RCC 7860 (cell line): ENCODE measurements around the gene NEDD9.

ENCODE experiments used
- DNase-seq: peaks from one replicate; pipeline ENCODE4 v3.0.0-alpha.2; 2015; ENCODE audit warnings: low spot score
- FAIRE-seq: peaks from 2 replicates; lab custom pipeline; 2012; peaks lifted over from hg19 to GRCh38; lab: Jason Lieb, UNC

Gene NEDD9

DNA sequence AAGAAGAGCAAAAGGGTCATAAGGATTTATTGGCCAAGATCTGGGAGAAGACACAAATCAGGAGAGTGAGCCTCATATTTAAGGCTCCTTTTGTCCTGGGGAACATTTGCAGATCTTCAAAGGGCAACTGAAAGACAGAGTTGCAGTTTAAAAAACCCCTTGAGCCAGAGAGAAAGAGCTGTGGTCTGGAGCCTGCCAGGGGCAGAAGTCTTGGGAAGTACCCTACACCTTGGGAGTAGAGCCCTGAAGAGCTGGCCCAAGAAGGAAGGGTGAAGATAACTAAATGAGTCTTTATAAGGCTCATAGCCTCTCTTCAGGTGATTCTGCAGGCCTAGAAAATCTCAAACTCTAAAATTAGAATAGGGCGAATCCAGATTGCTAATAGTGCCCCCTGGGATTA, 81.0 kb downstream of the NEDD9 start:
- DNase-seq (no peak), FAIRE-seq (no peak)

DNA sequence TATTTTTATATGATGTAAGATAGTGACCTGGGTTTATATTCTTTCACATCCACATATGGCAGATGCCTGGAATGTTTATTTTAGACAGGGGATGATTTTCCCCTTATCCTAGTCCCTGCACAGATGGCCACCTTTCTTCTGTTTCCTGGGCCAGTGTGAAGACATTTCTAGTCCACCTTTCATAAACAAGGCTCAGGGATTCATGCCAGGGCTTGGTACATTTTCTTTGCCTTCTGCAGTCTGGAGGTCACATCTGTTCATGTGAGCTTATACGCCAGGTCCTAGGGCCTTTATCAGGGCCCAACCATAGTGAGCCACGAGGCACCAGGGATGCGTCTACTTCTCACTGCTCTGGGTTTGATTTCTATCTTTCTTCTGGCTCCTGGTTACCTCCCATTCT, 82.9 kb downstream of the NEDD9 start:
- FAIRE-seq (no peak), DNase-seq (no peak)

DNA sequence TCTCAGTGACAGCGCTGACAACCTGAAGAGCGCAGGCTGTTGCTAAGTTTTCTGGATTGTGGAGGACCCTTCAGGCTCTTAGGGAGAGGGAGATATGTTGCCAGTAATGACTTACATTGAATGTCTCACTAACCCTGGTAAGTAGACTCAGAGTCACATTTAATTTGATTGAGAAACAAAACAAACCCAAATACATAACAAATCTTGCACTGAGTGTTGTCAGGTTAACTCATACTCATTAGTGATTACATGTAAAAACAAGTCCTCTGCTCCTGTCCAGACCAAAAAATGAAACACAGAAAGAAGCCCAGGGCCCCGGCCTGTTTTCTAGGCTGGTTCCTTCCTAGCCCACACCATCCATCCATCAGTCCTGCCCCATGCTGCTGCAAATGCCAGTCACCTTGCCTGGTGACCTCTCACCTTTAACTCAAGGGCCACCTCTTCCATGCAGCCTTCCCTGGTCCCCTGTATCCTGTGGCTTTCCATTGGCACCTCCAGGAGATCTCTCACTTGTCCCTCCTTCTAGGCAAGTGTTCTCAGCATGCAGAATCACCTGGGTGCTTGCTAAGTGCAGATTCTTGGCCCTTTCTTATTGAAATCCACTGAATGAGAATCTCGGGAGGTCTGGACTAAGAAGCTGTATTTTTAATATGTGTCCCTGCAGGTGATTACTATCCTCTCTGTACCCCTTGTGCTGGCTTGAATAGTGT, 86.2 kb downstream of the NEDD9 start:
- FAIRE-seq (no peak), DNase-seq (no peak)

DNA sequence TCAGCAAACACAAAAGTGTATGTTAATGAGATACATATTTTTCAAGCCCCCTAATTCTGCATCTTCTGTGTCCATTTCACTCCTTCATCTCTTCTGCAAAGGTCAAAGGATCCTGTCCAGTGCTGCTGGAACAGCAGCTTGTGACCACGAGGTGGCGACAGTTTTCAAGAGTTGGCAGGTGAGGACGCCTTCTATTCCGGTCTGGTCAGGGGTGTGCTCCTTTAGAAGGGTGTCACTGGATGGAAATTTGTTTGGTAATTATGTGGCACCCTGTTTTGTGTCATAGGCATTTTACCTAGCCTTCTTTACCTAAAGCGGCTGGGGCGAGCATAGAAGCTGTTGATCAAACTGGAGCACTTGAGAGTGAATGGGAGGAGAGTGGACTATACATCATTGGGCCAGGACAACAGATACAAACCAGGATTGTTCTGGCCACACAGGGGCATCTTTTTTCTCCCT, 88.0 kb downstream of the NEDD9 start:
- peak; percentile 42 for FAIRE-seq
- DNase-seq: peak; percentile 53

DNA sequence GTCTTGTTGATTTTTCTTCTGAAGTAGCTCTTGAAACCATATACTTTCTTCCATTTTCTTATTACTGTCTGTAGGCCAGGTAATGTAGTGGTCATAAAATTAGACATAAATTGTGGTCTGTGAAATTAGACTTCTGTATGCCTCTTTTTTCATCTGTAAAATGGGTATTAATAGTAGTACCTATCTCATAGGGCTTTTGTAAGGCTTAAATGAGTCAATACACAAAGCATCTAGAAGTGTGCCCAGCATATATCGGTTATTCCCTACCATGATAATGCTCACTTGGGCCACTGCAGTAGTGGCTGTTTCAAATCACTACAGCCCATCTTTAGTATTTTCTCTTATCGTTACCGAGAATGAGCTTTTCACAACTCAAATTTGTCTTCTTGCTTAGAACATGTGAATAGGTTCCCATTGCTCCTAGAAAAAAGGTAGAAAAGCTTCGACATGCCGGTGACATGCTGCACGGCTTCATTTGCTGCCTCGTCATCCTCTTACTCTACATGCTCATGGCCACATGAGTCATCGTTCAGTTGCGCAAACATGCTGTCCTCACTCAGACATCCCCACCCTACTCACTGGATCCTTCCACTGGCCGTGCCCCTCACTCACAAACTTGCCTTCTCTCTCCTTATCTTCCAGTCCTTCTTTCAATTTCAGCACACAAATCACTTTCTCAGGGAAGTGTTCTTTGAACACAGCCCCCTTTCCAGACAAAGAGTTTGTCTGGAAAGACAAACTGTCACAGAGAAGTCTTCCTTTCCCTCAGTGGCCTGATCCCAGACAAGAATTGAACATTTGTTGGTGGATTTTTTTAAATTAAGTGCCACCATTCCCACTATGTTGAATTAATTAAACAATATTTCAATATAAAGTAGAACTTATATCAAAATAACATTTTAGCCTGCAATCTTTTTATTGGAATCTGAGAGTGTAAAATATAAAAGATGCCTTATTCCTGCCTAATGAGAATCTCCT, 88.8 kb downstream of the NEDD9 start:
- DNase-seq (peak; percentile 79), FAIRE-seq (peak; percentile 38)

DNA sequence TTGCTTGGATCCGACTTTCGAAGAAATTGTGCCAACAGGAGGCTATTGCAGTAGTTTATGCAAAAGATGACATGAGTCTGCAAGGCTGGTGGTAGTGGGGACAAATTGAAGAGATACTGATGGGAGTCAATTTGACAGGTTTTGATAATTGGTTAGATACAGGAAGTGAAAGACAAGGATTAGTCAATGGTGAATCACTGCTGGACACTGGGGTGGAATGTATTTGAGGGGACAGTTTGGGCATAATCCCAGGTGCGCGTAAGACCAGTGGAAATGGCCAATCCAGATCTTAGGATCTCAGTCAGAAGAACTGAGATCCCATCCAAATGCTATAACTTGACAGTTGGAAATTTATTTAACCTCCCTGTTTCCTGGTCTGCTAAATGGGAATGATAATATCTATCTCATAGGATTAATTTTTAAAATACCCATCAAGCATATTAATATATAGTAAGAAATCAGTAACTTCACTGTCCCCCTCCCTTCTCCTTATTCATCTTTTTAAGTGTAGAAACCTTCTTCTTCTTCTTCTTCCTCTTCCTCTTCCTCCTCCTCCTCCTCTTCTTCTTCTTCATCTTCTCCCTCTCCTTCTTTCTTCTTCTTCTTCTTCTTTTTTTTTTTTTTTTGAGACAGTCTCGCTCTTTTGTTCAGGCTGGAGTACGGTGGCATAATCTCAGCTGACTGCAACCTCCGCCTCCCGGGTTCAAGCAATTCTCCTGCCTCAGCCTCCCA, 90.0 kb downstream of the NEDD9 start:
- FAIRE-seq: no peak
- no peak for DNase-seq

DNA sequence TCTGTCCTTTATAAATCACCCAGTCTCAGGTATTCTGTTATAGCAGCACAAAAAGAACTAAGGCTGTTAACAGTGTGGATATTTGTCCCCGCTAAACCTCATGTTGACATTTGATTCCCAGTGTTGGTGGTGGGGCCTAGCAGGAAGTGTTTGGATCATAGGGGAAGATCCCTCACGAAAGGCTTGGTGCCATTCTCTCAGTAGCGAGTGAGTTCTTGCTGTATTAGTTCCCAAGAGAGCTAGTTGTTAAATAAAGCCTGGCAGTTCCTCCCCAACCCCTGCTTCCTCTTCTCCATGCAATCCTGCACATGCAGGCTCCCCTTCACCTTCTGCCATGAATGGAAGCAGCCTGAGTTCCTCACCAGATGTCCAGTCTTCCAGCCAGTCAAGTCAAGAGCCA, 91.2 kb downstream of the NEDD9 start:
- no peak for DNase-seq
- no peak for FAIRE-seq

DNA sequence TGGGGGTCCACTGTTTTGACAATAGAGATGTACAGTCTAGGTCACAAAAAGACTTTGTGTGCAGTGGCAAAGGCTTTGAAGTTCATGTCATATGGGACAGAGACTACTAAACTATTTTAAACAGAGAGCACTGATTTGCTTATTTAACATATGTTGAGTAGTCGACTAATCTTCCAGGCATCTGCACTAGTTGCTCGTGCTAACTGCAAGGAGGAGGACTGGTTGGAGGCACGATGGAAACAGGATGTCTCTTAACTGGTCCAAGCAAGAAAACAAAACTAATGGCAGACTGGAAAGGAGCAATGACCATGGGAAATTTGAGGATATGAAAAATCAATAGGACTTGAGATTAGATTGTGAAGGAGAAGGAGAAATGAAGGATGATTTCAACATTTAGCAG, 92.4 kb downstream of the NEDD9 start:
- FAIRE-seq (no peak), DNase-seq (no peak)

DNA sequence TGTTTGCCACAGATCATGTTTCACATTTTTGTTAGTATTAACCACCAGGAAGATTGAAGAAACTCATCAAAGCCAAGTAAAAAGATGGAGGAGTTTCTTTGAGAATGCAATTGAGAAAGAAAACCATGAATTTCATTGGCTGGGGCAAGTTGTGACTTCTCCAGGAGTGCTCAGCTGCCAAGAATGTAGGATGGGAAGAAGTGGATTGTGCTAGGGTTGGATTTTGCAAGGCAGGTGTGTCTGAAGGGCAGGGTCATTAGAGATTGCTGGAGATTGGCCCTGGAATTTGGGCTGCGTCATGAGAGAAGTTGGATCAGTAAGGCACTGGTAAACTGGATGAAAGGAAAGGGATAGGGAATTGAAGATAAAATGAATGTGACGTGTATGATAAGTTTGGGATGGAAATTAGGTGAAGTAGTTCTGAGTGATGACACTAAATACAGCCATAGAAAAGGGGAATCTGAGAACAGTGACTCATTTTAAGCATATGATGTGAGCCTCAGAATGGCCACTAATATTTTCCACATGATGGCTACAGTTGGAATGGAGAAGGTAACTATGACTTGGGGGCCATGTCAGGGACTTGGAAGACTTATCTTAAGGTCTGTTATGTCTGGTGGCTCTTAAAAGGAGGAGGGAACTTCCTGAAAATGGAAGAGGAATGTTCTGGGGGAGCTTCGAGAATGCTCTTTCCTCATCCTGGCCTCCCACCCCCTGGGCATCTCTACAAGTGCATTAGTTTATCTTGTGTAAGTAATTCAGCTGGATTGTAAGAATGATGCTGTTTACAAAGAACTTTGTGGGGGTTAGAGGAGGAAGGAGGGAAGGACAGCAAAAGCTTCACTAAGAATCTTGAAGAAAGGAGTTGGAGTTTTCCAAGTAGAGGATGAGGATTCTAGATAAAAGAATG, 93.2 kb downstream of the NEDD9 start:
- no peak for FAIRE-seq
- no peak for DNase-seq

DNA sequence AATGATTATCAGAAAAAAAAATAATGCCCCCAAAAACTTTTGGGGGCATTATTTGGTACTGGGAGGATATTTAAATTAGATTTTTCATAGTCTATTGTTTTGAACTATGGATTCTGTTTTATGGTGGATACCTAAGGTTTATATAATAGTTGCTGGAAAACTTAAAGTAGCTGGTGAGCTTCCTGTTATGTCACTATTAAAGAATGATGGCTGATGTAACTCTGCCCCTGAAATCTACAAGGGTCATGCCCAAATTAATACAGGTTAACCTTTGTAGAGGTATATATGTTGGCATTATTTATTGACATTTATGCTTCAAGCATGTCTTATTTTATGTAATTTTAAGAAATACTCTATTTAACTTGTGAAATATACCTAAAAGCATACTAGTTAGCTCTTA, 95.7 kb downstream of the NEDD9 start:
- no peak for DNase-seq
- FAIRE-seq: no peak
